OCI-LY7 (cell line): ENCODE measurements around the gene TM9SF4. TPM values are rescaled to one million over a fixed set of nuclear protein-coding genes. Genes with fewer than 3 reads are reported as not detected.

ENCODE experiments used
- BruUV-seq: library from RNA; stranded (reverse); fragments of 400-500 nt; replicated peaks from 2 replicates; lab custom pipeline; 2021; lab: Mats Ljungman, UMichigan
- CTCF ChIA-PET: fragments of 300-600 bp; sonication (Branson Sonifier 250); formaldehyde crosslinking; loops from one replicate; lab custom pipeline; 2022; ENCODE audit warnings: antibody characterized with exemption; ENCODE audit not compliant: unreplicated experiment; lab: Charles Lee
- POLR2A ChIA-PET: fragments of 300-600 bp; sonication (Branson Sonifier 250); formaldehyde crosslinking; loops from one replicate; lab custom pipeline; 2022; ENCODE audit warnings: antibody characterized with exemption; lab: Charles Lee
- DNase-seq: peaks from one replicate; pipeline ENCODE4 v3.0.0-alpha.2; 2015; ENCODE audit warnings: low spot score
- H2AFZ ChIP-seq: fragments of 200-600 bp; sonication (generic), shearing (Covaris generic); 2 replicates; pipeline ENCODE4 v1.6.1; 2014; ENCODE audit warnings: mild to moderate bottlenecking, antibody characterized with exemption, low read length, moderate library complexity
- H3K27ac ChIP-seq: fragments of 200-600 bp; sonication (generic); 2 replicates; pipeline ENCODE4 v1.5.1; 2014; ENCODE audit warnings: mixed run types, low read depth, mild to moderate bottlenecking, moderate library complexity, low read length, inconsistent platforms; ENCODE audit not compliant: poor library complexity, severe bottlenecking
- H3K36me3 ChIP-seq: fragments of 200-600 bp; sonication (generic); 2 replicates; pipeline ENCODE4 v1.6.1; 2014; ENCODE audit warnings: mild to moderate bottlenecking, antibody characterized with exemption, low read length, moderate library complexity, mixed read lengths; ENCODE audit not compliant: insufficient read depth
- H3K4me1 ChIP-seq: fragments of 200-600 bp; sonication (generic); 2 replicates; pipeline ENCODE4 v1.5.1; 2014; ENCODE audit warnings: mild to moderate bottlenecking, low read length; ENCODE audit not compliant: insufficient read depth, poor library complexity, severe bottlenecking
- H3K4me2 ChIP-seq: fragments of 200-600 bp; sonication (generic); 2 replicates; pipeline ENCODE4 v1.6.1; 2014; ENCODE audit warnings: mild to moderate bottlenecking, low read length
- H3K4me3 ChIP-seq: fragments of 200-600 bp; sonication (generic); 2 replicates; pipeline ENCODE4 v1.5.1; 2014; ENCODE audit warnings: mild to moderate bottlenecking, low read depth, low read length; ENCODE audit not compliant: poor library complexity, severe bottlenecking
- H3K79me2 ChIP-seq: fragments of 200-600 bp; sonication (generic); 2 replicates; pipeline ENCODE4 v1.6.1; 2016; ENCODE audit warnings: low read depth, mild to moderate bottlenecking, low read length, moderate library complexity, mixed read lengths; ENCODE audit not compliant: insufficient read depth
- H3K9me2 ChIP-seq: fragments of 200-600 bp; sonication (generic); 2 replicates; pipeline ENCODE4 v1.6.1; 2016; ENCODE audit warnings: mild to moderate bottlenecking, low read length, mixed read lengths; ENCODE audit not compliant: insufficient read depth
- H3K9me3 ChIP-seq: fragments of 200-600 bp; sonication (generic); 2 replicates; pipeline ENCODE4 v1.6.1; 2014; ENCODE audit warnings: mild to moderate bottlenecking, mixed run types, low read length, mixed read lengths
- H4K20me1 ChIP-seq: fragments of 200-600 bp; sonication (generic); 2 replicates; pipeline ENCODE4 v1.6.1; 2014; ENCODE audit warnings: mild to moderate bottlenecking, antibody characterized with exemption, low read length, moderate library complexity, mixed read lengths; ENCODE audit not compliant: insufficient read depth
- CTCF ChIP-seq: fragments of 200-600 bp; sonication (generic); conservative IDR thresholded peaks from 2 replicates; pipeline ENCODE4 v1.5.1; 2014; ENCODE audit warnings: mild to moderate bottlenecking, antibody characterized with exemption, low read length, moderate library complexity, mixed read lengths
- EZH2phosphoT487 ChIP-seq: fragments of 200-600 bp; sonication (generic); IDR thresholded peaks from 2 replicates; pipeline ENCODE4 v1.6.1; 2018; ENCODE audit warnings: low read depth, borderline replicate concordance, mild to moderate bottlenecking, mixed run types, antibody characterized with exemption, low read length, moderate library complexity, mixed read lengths
- intact Hi-C: fragments of 100-400 bp; cut with micrococcal nuclease; formaldehyde crosslinking; loops from one replicate; pipeline ENCODE4 v1.10.0; 2022; ENCODE audit not compliant: unreplicated experiment
- total RNA-seq, 2 experiments: library from RNA; depleted of rRNA in 1 of 2; stranded (reverse); fragments of >200 nt in 1 of 2; shearing (Covaris generic) in 1 of 2; gene quantifications; 2 replicates each; pipeline ENCODE4 v1.2.3, GENCODE V29; 2014 to 2022

TM9SF4 gene
- total RNA-seq, 2 experiments from 2014 or later, result 20.8 to 38.9 TPM

- H2AFZ ChIP-seq, result no peak overlapping the region
- H3K9me3 ChIP-seq, result no peaks in the 10 kb centered on the region
- intact Hi-C loops, result loop anchor here (1.0 kb wide), 3 partner anchors 57 to 240 kb away; no protein-coding TSS in a partner anchor
- BruUV-seq, result no TSS peak
- H3K79me2 ChIP-seq, result no peaks in the 10 kb centered on the region
- H3K9me2 ChIP-seq, result no peaks in the 10 kb centered on the region
- H4K20me1 ChIP-seq, result no peaks in the 10 kb centered on the region
- TF ChIP-seq EZH2phosphoT487 (no peak), CTCF (peak; percentile 95)
- peaks cover 11% of the 10 kb centered on the region for H3K4me1 ChIP-seq
- no peak overlapping the region for H3K27ac ChIP-seq
- CTCF ChIA-PET, result interaction anchor here (0.5 to 3.0 kb wide), 4 partner anchors 18 to 60 kb away, joined by 4 to 40 read pairs (median 10); partner anchors contain the start of gene TM9SF4
- POLR2A ChIA-PET, result interaction anchor here (0.6 to 3.5 kb wide), 6 partner anchors 50 to 981 kb away, joined by 3 to 34 read pairs (median 6); no protein-coding TSS in a partner anchor
- H3K4me2 ChIP-seq, result no peak overlapping the region
- H3K36me3 ChIP-seq, result no peaks in the 10 kb centered on the region
- H3K4me3 ChIP-seq, result no peak overlapping the region
- DNase-seq, result peak; percentile 83
Measured at GRCh38 chr20:32091888-32092346, 17.6 kb upstream of the TM9SF4 start.

GRCh38 chr20:32098786-32099185 lies 10.7 kb upstream of the TM9SF4 start:
- Histone ChIP-seq H3K27ac (no peak overlapping the region), H3K36me3 (no peaks in the 10 kb centered on the region), H3K4me2 (no peak overlapping the region), H3K9me2 (no peaks in the 10 kb centered on the region), H3K4me1 (no peaks in the 10 kb centered on the region), H3K9me3 (no peaks in the 10 kb centered on the region), H4K20me1 (no peaks in the 10 kb centered on the region), H2AFZ (no peak overlapping the region), H3K4me3 (no peak overlapping the region), H3K79me2 (no peaks in the 10 kb centered on the region)
- intact Hi-C loops, result no loop called here
- no peak for DNase-seq
- ChIA-PET POLR2A (no interaction called here), CTCF (no interaction called here)
- no TSS peak for BruUV-seq
- TF ChIP-seq EZH2phosphoT487, result no peak
- TF ChIP-seq CTCF, result no peak

DNA sequence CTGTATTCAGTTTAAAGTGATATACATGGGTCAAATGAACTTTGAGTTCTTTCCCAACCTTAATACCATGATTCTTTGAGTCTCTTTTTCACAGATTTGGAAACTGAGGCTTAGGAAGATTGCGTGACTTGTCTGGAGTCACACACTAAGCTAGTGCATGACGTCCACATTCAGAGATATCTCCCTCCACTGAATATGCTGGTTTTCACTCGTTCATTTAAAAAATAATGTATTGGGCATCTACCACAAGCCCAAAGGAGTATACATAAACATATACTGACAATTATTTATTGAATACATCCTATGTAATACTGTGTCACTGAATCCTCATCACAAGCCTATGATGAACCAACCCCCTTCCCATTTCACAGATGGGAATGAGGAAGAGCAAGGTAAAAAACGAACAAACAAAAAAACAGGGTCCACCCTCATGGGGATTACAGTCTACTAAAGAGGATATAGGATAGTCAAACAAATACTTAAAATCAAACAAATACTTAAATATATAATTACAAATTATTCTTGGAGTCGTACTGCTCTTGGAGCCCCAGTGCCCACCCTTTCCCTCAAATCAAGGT lies 611 bp upstream of the TM9SF4 start:
- peaks cover 41% of the 10 kb centered on the region for H3K79me2 ChIP-seq
- no peak for TF ChIP-seq CTCF
- no peak overlapping the region for H3K4me2 ChIP-seq
- ChIA-PET CTCF (interaction anchor here (0.8 to 1.5 kb wide), 2 partner anchors 74 to 91 kb away, joined by 3 to 6 read pairs; no protein-coding TSS in a partner anchor), POLR2A (interaction anchor here (0.6 to 1.3 kb wide), 2 partner anchors 18 to 377 kb away, joined by 4 read pairs; no protein-coding TSS in a partner anchor)
- H4K20me1 ChIP-seq, result peaks cover 6% of the 10 kb centered on the region; the same call in 1 of the 2 replicates
- peaks cover 13% of the 10 kb centered on the region for H3K4me1 ChIP-seq
- peaks cover 16% of the 10 kb centered on the region for H3K36me3 ChIP-seq
- peak overlapping the region; percentile 77 for H2AFZ ChIP-seq
- DNase-seq, result no peak
- intact Hi-C loops, result loop anchor here (5.0 kb wide), 1 partner anchor 157 kb away; the partner anchor contains the start of gene PDRG1
- peak overlapping the region; percentile 71 for H3K27ac ChIP-seq
- H3K4me3 ChIP-seq, result peak overlapping the region; percentile 82
- no peaks in the 10 kb centered on the region for H3K9me3 ChIP-seq
- no peaks in the 10 kb centered on the region; the same call in 1 of the 2 replicates for H3K9me2 ChIP-seq
- BruUV-seq, result no TSS peak
